NCI-H2227 (cell line): ENCODE data around the gene SLC44A4.
"Not testable (repeated sequence)": the region's sequence is repeated elsewhere in the genome, so short reads cannot be mapped to it uniquely, and the experiment has no call there.

Experiments
- DNase-seq: peaks from one replicate; lab custom pipeline; 2025; ENCODE audit not compliant: unreplicated experiment; lab: John Stamatoyannopoulos, UW

The SLC44A4 gene

GRCh38 chr6:31880616-31881015 lies 1.8 kb upstream of the SLC44A4 start:
- DNase-seq = no peak

- no peak for DNase-seq
These were observed 1.1 kb upstream of the SLC44A4 start for GRCh38 chr6:31879901-31880300.

GRCh38 chr6:31879143-31879542 lies 346 bp upstream of the SLC44A4 start:
- no peak for DNase-seq

- DNase-seq = no peak
These were observed 575 bp downstream of the SLC44A4 start for GRCh38 chr6:31878222-31878621.

GRCh38 chr6:31877651-31878161 lies 1.1 kb downstream of the SLC44A4 start:
- DNase-seq = no peak

- no peak for DNase-seq
These were observed 1.6 kb downstream of the SLC44A4 start for GRCh38 chr6:31877125-31877650.

GRCh38 chr6:31876357-31876756 lies 2.4 kb downstream of the SLC44A4 start:
- DNase-seq = no peak

- DNase-seq = no peak
These were observed 2.9 kb downstream of the SLC44A4 start for GRCh38 chr6:31875877-31876276.

- no peak for DNase-seq
These were observed 3.8 kb downstream of the SLC44A4 start for GRCh38 chr6:31874836-31875572.

- no peak for DNase-seq
These were observed 4.6 kb downstream of the SLC44A4 start for GRCh38 chr6:31874084-31874670.

- no peak for DNase-seq
These were observed 7.6 kb downstream of the SLC44A4 start for GRCh38 chr6:31871046-31871659.

- no peak for DNase-seq
These were observed 8.3 kb downstream of the SLC44A4 start for GRCh38 chr6:31870385-31870921.

GRCh38 chr6:31869343-31869742 lies 9.5 kb downstream of the SLC44A4 start:
- no peak for DNase-seq

GRCh38 chr6:31868658-31868971 lies 10.2 kb downstream of the SLC44A4 start:
- not testable (repeated sequence) for DNase-seq

- no peak for DNase-seq
These were observed 13.3 kb downstream of the SLC44A4 start for GRCh38 chr6:31865205-31866118.

GRCh38 chr6:31864818-31865204 lies 14.0 kb downstream of the SLC44A4 start:
- no peak for DNase-seq

GRCh38 chr6:31864123-31864562 lies 14.7 kb downstream of the SLC44A4 start:
- not testable (repeated sequence) for DNase-seq

GRCh38 chr6:31862344-31863235 lies 16.2 kb downstream of the SLC44A4 start, which contains the start of gene NEU1:
TSS of gene NEU1 (minus strand) at chr6:31862821. CDS start at chr6:31862776, 45 bp downstream.
- DNase-seq = peak; percentile 100

- DNase-seq = no peak
These were observed 16.9 kb downstream of the SLC44A4 start for GRCh38 chr6:31861919-31862343.
